Ascending aorta (tissue), 2 donors: ENCODE results near the gene RHOT2. TPM values are rescaled to one million over a fixed set of nuclear protein-coding genes. Genes with fewer than 3 reads are reported as not detected.

Experiments used
- DNase-seq, 2 donors: peaks; one replicate each; pipeline ENCODE4 v3.0.0-alpha.2; 2019; ENCODE audit warnings: low spot score in 2 of 2
- H3K27ac ChIP-seq, 2 donors: fragments of 200-600 bp; sonication (generic); one replicate each; pipeline ENCODE4 v1.5.1; 2016 to 2017; ENCODE audit warnings: mild to moderate bottlenecking in 1 of 2
- H3K27me3 ChIP-seq: fragments of 200-600 bp; sonication (generic); one replicate; pipeline ENCODE4 v1.5.1; 2017
- H3K36me3 ChIP-seq, 2 donors: fragments of 200-600 bp; sonication (generic); one replicate each; pipeline ENCODE4 v1.5.1; 2016
- H3K4me1 ChIP-seq, 2 donors: fragments of 200-600 bp; sonication (generic); one replicate each; pipeline ENCODE4 v1.5.1; 2016 to 2017; ENCODE audit warnings: mild to moderate bottlenecking in 1 of 2
- H3K4me3 ChIP-seq, 2 donors: fragments of 200-600 bp; sonication (generic); one replicate each; pipeline ENCODE4 v1.5.1; 2016 to 2017; ENCODE audit warnings: mild to moderate bottlenecking in 1 of 2
- H3K9me3 ChIP-seq, 2 donors: fragments of 200-600 bp; sonication (generic); one replicate each; pipeline ENCODE4 v1.5.1; 2016
- intact Hi-C: fragments of 100-400 bp; cut with DNase I; formaldehyde crosslinking; loops from one replicate; pipeline ENCODE4 v1.15.1; 2023
- total RNA-seq: library from RNA; depleted of rRNA; stranded (reverse); fragments of >200 nt; gene quantifications from one replicate; pipeline ENCODE4 v1.1.0, GENCODE V29; 2016
- TF ChIP-seq, protein P1 (sequence below), 3 experiments: fragments of 200-600 bp in 2 of 3; fragments of 450-650 bp in 1 of 3; sonication (generic) in 2 of 3; IDR thresholded peaks; one replicate each; pipeline ENCODE4 v1.5.1; 2016 to 2019; ENCODE audit warnings: antibody characterized with exemption in 3 of 3, mild to moderate bottlenecking in 1 of 3, moderate library complexity in 1 of 3

The RHOT2 gene
- total RNA-seq, 1 donor from 2014 or later = 41.8 TPM

DNA sequence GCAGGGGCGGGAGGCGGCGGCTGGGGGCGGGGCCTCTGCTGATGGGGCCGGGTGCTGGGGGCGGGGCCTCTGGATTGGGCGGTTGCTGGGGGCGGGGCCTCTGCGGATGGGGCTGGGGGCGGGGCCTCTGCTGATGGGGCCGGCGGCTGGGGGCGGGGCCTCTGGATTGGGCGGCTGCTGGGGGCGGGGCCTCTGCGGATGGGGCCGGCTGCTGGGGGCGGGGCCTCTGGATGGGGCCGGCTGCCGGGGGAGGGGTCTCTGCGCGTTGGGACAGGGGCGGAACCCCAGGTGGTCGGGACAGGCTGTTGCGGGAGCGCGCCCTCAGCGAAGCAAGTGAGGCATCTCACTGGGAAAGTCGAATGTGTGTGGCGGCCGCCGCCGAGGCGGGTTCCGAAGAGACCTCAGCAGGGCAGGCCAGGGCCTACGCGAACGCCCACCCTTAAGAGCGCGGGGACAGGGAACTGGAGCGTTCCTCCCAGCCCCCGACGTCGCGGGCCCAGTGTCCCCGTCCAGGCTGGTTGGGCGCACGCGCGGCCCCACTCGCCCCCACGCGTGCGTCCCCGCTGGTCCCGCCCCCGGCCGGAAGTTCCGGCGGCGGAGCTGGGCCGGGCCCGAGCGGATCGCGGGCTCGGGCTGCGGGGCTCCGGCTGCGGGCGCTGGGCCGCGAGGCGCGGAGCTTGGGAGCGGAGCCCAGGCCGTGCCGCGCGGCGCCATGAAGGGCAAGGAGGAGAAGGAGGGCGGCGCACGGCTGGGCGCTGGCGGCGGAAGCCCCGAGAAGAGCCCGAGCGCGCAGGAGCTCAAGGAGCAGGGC is 12.1 kb downstream of the RHOT2 start, which contains the start of gene STUB1:
Gene STUB1 (plus strand): TSS at position 597 of the 811 bp plus-strand sequence. CDS start 116 bp downstream, at position 713.
- Histone ChIP-seq H3K9me3 (no peaks in the 10 kb centered on the region), H3K4me3 (peak within 1 kb of the TSS; percentile 89 to 90), H3K27me3 (no peaks in the 10 kb centered on the region), H3K36me3 (peaks cover 13 to 15% of the 10 kb centered on the region in 2 donors), H3K4me1 (peaks cover 20 to 38% of the 10 kb centered on the region in 2 donors), H3K27ac (peak within 1 kb of the TSS; percentile 85 to 90)
- TF ChIP-seq, protein P1, sequence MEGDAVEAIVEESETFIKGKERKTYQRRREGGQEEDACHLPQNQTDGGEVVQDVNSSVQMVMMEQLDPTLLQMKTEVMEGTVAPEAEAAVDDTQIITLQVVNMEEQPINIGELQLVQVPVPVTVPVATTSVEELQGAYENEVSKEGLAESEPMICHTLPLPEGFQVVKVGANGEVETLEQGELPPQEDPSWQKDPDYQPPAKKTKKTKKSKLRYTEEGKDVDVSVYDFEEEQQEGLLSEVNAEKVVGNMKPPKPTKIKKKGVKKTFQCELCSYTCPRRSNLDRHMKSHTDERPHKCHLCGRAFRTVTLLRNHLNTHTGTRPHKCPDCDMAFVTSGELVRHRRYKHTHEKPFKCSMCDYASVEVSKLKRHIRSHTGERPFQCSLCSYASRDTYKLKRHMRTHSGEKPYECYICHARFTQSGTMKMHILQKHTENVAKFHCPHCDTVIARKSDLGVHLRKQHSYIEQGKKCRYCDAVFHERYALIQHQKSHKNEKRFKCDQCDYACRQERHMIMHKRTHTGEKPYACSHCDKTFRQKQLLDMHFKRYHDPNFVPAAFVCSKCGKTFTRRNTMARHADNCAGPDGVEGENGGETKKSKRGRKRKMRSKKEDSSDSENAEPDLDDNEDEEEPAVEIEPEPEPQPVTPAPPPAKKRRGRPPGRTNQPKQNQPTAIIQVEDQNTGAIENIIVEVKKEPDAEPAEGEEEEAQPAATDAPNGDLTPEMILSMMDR (IDR thresholded peaks at IDR 0.05) = peak in 1 of 3 experiments; percentile 10
- intact Hi-C loops = loop anchor here (2.0 kb wide), 1 partner anchor 43 kb away; the partner anchor contains the start of gene METTL26
- peak in 1 of 2 donors; percentile 90 for DNase-seq

DNA sequence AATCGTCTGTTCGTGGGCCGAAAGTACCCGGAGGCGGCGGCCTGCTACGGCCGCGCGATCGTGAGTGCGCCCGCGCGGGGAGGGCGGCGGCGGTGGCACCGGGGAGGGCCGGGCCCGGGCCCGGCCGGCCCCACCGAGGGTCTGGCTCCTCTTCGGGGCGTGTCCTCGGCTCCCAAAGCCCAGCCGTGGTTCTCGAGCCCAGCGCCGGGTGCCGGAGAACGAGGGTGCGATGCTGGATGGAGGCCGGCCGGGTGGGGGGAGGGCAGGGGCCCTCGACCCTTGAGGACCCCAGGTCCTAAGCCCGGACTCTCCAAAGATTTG is 12.7 kb downstream of the RHOT2 start:
- H3K27me3 ChIP-seq = no peaks in the 10 kb centered on the region
- no peak for DNase-seq
- H3K9me3 ChIP-seq = no peaks in the 10 kb centered on the region
- H3K4me1 ChIP-seq = peaks cover 20 to 40% of the 10 kb centered on the region in 2 donors
- peak overlapping the region; percentile 85 to 90 for H3K27ac ChIP-seq
- H3K4me3 ChIP-seq = peak overlapping the region; percentile 89 to 90
- TF ChIP-seq, protein P1 (IDR thresholded peaks at IDR 0.05) = no peak
- intact Hi-C loops = loop anchor here (2.0 kb wide), 1 partner anchor 44 kb away; the partner anchor contains the start of gene METTL26
- peaks cover 13 to 15% of the 10 kb centered on the region in 2 donors for H3K36me3 ChIP-seq

DNA sequence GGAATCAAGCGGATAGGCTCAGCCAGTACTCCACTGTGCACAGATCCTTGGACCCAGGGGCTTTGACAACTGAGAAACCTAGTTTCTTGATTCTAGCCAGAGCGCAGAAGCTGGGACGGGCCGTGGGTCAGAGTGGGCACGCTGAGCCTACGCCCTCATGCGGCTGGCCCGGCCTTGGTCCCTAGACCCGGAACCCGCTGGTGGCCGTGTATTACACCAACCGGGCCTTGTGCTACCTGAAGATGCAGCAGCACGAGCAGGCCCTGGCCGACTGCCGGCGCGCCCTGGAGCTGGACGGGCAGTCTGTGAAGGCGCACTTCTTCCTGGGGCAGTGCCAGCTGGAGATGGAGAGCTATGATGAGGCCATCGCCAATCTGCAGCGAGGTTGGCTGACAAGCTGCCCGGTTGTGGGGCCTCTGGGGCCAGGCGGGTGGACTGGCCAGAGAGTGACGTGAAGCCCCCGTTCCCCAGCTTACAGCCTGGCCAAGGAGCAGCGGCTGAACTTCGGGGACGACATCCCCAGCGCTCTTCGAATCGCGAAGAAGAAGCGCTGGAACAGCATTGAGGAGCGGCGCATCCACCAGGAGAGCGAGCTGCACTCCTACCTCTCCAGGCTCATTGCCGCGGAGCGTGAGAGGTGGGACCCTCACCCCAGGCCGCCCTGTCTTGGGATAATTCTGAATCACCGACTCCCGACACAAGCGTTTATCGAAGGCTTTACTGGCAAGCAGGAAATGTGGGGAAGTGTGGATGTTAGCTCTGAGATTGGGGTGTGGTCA is 13.2 kb downstream of the RHOT2 start:
- no peak for DNase-seq
- Histone ChIP-seq H3K27me3 (no peaks in the 10 kb centered on the region), H3K36me3 (peaks cover 13 to 21% of the 10 kb centered on the region in 2 donors), H3K27ac (peak overlapping the region; percentile 85 to 90), H3K9me3 (no peaks in the 10 kb centered on the region), H3K4me1 (peaks cover 20 to 36% of the 10 kb centered on the region in 2 donors), H3K4me3 (peak overlapping the region; percentile 89 to 90)
- TF ChIP-seq, protein P1 (IDR thresholded peaks at IDR 0.05) = no peak
- intact Hi-C loops = loop anchor here (2.0 kb wide), 1 partner anchor 44 kb away; the partner anchor contains the start of gene METTL26

DNA sequence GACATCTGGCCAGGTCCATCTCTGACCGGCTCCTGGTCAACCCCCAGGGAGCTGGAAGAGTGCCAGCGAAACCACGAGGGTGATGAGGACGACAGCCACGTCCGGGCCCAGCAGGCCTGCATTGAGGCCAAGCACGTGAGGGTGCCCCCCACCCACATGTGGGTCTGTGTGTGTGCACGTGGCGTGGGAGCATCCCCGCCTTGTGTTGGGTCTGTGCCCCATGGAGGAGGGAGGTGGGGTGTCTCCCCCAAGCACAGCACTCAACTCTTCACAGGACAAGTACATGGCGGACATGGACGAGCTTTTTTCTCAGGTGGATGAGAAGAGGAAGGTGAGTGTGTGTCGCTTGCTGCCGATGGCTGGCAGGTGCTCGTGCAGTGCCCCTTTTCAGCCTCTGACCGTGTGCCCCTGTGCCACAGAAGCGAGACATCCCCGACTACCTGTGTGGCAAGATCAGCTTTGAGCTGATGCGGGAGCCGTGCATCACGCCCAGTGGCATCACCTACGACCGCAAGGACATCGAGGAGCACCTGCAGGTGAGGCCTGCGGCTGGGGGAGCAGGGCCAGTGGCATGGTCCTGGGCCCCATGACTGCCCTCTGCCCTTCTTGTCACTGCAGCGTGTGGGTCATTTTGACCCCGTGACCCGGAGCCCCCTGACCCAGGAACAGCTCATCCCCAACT is 14.0 kb downstream of the RHOT2 start:
- Histone ChIP-seq H3K36me3 (peaks cover 19 to 28% of the 10 kb centered on the region in 2 donors), H3K27me3 (no peaks in the 10 kb centered on the region), H3K4me1 (peaks cover 20 to 36% of the 10 kb centered on the region in 2 donors), H3K9me3 (no peaks in the 10 kb centered on the region), H3K27ac (no peak overlapping the region), H3K4me3 (peak overlapping the region; percentile 89 to 90)
- intact Hi-C loops = loop anchor here (2.0 kb wide), 1 partner anchor 45 kb away; the partner anchor contains the start of gene METTL26
- TF ChIP-seq, protein P1 (IDR thresholded peaks at IDR 0.05) = no peak
- no peak for DNase-seq
